ENCODE measurements around the gene TMEM135. TPM values are rescaled to one million over a fixed set of nuclear protein-coding genes. Genes with fewer than 3 reads are reported as not detected.

TMEM135 gene
- total RNA-seq, 5 donors from 2014 or later (not counting 1 experiment from before 2014, with no cell fraction given) = 6.3 to 20.8 (median 12.7) TPM

DNA sequence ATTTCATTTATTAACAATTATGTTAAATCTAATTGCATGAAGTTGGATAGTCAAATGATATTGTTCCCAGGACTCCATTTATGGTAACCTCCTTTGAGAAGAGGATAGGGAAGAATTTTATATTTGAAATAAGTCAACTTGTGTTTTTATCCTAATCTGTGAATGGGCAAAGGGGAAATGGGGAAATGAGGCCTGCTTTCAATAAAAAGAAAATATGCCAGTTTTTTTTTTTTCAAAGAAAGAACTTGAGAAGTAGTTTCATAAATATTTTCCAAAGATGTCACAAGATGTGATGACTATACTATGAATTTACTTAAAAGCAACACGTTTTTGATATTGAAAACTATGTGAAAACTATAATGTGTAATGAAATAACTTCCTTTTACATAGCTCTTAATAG, 201.8 kb downstream of the TMEM135 start:
- Mint-ChIP-seq H3K9me3 (peaks cover 0 to 5% (median 0%) of the 10 kb centered on the region in 3 donors), H3K4me3 (no peak overlapping the region), H3K36me3 (peaks cover 24% of the 10 kb centered on the region), H3K27me3 (no peaks in the 10 kb centered on the region), H3K27ac (no peak overlapping the region), H3K4me1 (peaks cover 0 to 6% (median 0%) of the 10 kb centered on the region in 3 donors)
- H3K27ac ChIP-seq (ENCODE audit: low read length) = no peak overlapping the region
- ChIA-PET CTCF (interaction anchor here in 1 of 2 donors (0.5 kb wide), 2 partner anchors 31 to 77 kb away, joined by 3 read pairs; no protein-coding TSS in a partner anchor), POLR2A (no interaction called here)
- ATAC-seq (replicated peaks in 1 of 4) = no peak
- no CpG with 5 or more reads among the region's 1 CpG for WGBS (ENCODE audit: insufficient coverage)
- no peak overlapping the region for H3K4me3 ChIP-seq (ENCODE audit: control insufficient read depth in 1 of 2, extremely low read depth in 1 of 2, low read length in 1 of 2)
- no peaks in the 10 kb centered on the region for H3K4me1 ChIP-seq (ENCODE audit: control insufficient read depth in 1 of 2, extremely low read depth in 1 of 2, insufficient read depth in 2 of 2, low read length in 2 of 2)
- no peaks in the 10 kb centered on the region for H3K9me3 ChIP-seq
- no peak for DNase-seq
- no peaks in the 10 kb centered on the region for H3K36me3 ChIP-seq (ENCODE audit: control insufficient read depth in 2 of 2, extremely low read depth in 1 of 2, insufficient read depth in 1 of 2, low read length in 1 of 2)
- H3K27me3 ChIP-seq (replicated peaks in 1 of 2; ENCODE audit: control insufficient read depth in 2 of 2, extremely low read depth in 1 of 2, insufficient read depth in 2 of 2, low read length in 1 of 2) = no peaks in the 10 kb centered on the region

DNA sequence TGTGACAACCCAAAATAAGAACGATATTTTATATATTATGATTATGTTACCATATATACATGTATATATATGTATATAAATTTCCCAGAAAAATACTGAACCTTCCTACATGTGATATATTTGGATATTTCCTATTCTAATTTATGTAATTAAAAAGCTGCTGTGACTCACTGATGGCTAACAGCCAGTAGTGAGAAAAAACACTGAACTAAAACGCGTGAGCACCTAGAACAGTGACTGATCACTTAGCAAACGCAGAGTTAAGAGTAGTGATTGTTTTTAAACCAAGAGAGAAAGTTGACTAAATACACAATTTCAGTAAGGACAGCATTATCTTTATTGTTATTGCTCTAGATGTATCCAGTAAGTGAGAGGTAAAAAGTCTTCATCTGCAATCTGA, 213.8 kb downstream of the TMEM135 start:
- Mint-ChIP-seq H3K27ac (no peak overlapping the region), H3K9me3 (peaks cover 0 to under 1% (median 0%) of the 10 kb centered on the region in 3 donors), H3K4me3 (no peak overlapping the region), H3K4me1 (peaks cover 33 to 53% (median 34%) of the 10 kb centered on the region in 3 donors), H3K36me3 (peaks cover 3% of the 10 kb centered on the region), H3K27me3 (no peaks in the 10 kb centered on the region)
- DNase-seq = no peak
- Histone ChIP-seq H3K27me3 (replicated peaks in 1 of 2; ENCODE audit: control insufficient read depth in 2 of 2, extremely low read depth in 1 of 2, insufficient read depth in 2 of 2, low read length in 1 of 2) (no peaks in the 10 kb centered on the region), H3K36me3 (ENCODE audit: control insufficient read depth in 2 of 2, extremely low read depth in 1 of 2, insufficient read depth in 1 of 2, low read length in 1 of 2) (no peaks in the 10 kb centered on the region), H3K4me3 (ENCODE audit: control insufficient read depth in 1 of 2, extremely low read depth in 1 of 2, low read length in 1 of 2) (no peak overlapping the region), H3K4me1 (ENCODE audit: control insufficient read depth in 1 of 2, extremely low read depth in 1 of 2, insufficient read depth in 2 of 2, low read length in 2 of 2) (no peaks in the 10 kb centered on the region), H3K27ac (ENCODE audit: low read length) (no peak overlapping the region), H3K9me3 (no peaks in the 10 kb centered on the region)
- ATAC-seq (replicated peaks in 1 of 4) = no peak
- ChIA-PET CTCF (no interaction called here), POLR2A (no interaction called here)
- no CpG with 5 or more reads among the region's 4 CpGs for WGBS (ENCODE audit: insufficient coverage)

DNA sequence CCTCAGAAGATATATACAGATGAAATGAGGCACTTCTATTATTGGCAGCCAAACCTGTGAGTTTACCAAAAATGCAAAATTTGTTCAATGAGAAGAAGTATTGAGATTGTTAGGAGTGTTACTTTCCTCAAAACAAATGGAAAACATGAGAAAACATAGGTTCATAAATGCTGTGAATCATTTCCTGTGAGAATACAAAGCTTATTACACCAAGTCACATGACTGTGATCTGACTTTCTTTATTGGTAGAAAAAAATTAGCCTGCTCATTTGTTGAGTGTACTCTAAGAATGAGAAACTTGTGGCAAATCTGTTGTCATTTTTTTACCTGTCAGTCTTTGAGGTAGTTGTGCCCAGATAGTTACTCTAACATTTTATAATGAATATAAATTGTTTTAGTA, 215.1 kb downstream of the TMEM135 start:
- no peak for DNase-seq
- Histone ChIP-seq H3K27ac (ENCODE audit: low read length) (no peak overlapping the region), H3K9me3 (no peaks in the 10 kb centered on the region), H3K27me3 (replicated peaks in 1 of 2; ENCODE audit: control insufficient read depth in 2 of 2, extremely low read depth in 1 of 2, insufficient read depth in 2 of 2, low read length in 1 of 2) (no peaks in the 10 kb centered on the region), H3K4me3 (ENCODE audit: control insufficient read depth in 1 of 2, extremely low read depth in 1 of 2, low read length in 1 of 2) (no peak overlapping the region), H3K4me1 (ENCODE audit: control insufficient read depth in 1 of 2, extremely low read depth in 1 of 2, insufficient read depth in 2 of 2, low read length in 2 of 2) (no peaks in the 10 kb centered on the region), H3K36me3 (ENCODE audit: control insufficient read depth in 2 of 2, extremely low read depth in 1 of 2, insufficient read depth in 1 of 2, low read length in 1 of 2) (no peaks in the 10 kb centered on the region)
- no peak overlapping the region for H3K27ac Mint-ChIP-seq
- ATAC-seq (replicated peaks in 1 of 4) = no peak
- CTCF ChIA-PET = interaction anchor here in 1 of 2 donors (0.8 kb wide), 1 partner anchor 38 kb away, joined by 3 read pairs; no protein-coding TSS in a partner anchor
- POLR2A ChIA-PET = no interaction called here
- no peaks in the 10 kb centered on the region for H3K27me3 Mint-ChIP-seq
- H3K36me3 Mint-ChIP-seq = peaks cover 3% of the 10 kb centered on the region
- no peaks in the 10 kb centered on the region for H3K9me3 Mint-ChIP-seq
- peaks cover 31 to 53% (median 32%) of the 10 kb centered on the region in 3 donors for H3K4me1 Mint-ChIP-seq
- no peak overlapping the region for H3K4me3 Mint-ChIP-seq

DNA sequence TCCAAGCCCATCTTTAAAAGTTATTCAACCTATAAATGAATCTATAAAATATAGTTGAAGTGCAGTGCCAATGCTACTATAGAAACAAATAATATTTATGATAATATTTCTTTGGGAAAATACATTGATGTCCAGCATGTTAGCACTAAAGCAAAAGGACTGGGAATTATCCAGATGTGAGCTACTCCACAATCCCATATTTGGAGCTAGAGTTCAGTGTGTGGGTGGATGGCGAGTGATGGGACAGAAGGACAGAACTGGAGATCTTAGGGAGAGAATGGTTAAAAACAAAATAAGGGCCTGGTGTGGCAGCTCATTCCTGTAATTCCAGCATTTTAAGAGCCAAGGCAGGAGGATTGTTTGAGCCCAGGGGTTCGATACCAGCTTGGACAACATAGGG, 216.8 kb downstream of the TMEM135 start:
- ATAC-seq (replicated peaks in 1 of 4) (no peak), DNase-seq (no peak)
- H3K27ac ChIP-seq (ENCODE audit: low read length) = no peak overlapping the region
- CTCF ChIA-PET = interaction anchor here in 1 of 2 donors (0.6 kb wide), 1 partner anchor 8 kb away, joined by 3 read pairs; no protein-coding TSS in a partner anchor
- H3K4me1 ChIP-seq (ENCODE audit: control insufficient read depth in 1 of 2, extremely low read depth in 1 of 2, insufficient read depth in 2 of 2, low read length in 2 of 2) = no peaks in the 10 kb centered on the region
- no peaks in the 10 kb centered on the region for H3K27me3 Mint-ChIP-seq
- H3K9me3 Mint-ChIP-seq = no peaks in the 10 kb centered on the region
- POLR2A ChIA-PET = no interaction called here
- no peaks in the 10 kb centered on the region for H3K36me3 ChIP-seq (ENCODE audit: control insufficient read depth in 2 of 2, extremely low read depth in 1 of 2, insufficient read depth in 1 of 2, low read length in 1 of 2)
- H3K36me3 Mint-ChIP-seq = peaks cover 13% of the 10 kb centered on the region
- peak overlapping the region in 1 of 2 donors; percentile 19 for H3K27ac Mint-ChIP-seq
- H3K4me3 ChIP-seq (ENCODE audit: control insufficient read depth in 1 of 2, extremely low read depth in 1 of 2, low read length in 1 of 2) = no peak overlapping the region
- no peak overlapping the region for H3K4me3 Mint-ChIP-seq
- H3K9me3 ChIP-seq = no peaks in the 10 kb centered on the region
- WGBS (ENCODE audit: insufficient coverage) = no CpG with 5 or more reads among the region's 2 CpGs
- H3K4me1 Mint-ChIP-seq = peaks cover 22 to 41% (median 28%) of the 10 kb centered on the region in 3 donors
- no peaks in the 10 kb centered on the region for H3K27me3 ChIP-seq (replicated peaks in 1 of 2; ENCODE audit: control insufficient read depth in 2 of 2, extremely low read depth in 1 of 2, insufficient read depth in 2 of 2, low read length in 1 of 2)

DNA sequence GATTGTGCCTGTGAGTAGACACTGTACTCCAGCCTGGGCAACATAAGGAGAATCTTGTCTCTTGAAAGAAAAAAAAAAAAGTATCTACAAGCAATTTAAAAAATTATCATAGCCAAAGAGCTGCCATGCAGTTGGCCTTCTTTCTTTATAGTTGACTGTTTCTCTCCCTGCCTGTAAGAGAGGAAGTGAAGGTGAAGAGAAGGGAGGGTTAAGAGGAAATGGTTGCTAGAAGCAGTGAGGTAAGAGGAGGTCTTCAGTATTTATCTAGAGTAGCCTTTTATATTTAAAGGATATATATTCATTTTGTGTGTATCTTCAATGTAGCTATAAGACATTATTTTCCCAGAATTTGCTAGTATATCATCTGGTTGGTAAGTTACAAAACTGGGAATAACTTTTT, 217.9 kb downstream of the TMEM135 start:
- H3K27ac Mint-ChIP-seq = peak overlapping the region in 1 of 2 donors; percentile 16
- ChIA-PET POLR2A (no interaction called here), CTCF (interaction anchor here in 1 of 2 donors (0.7 kb wide), 1 partner anchor 44 kb away, joined by 3 read pairs; no protein-coding TSS in a partner anchor)
- H3K4me3 Mint-ChIP-seq = no peak overlapping the region
- H3K4me1 ChIP-seq (ENCODE audit: control insufficient read depth in 1 of 2, extremely low read depth in 1 of 2, insufficient read depth in 2 of 2, low read length in 2 of 2) = no peaks in the 10 kb centered on the region
- no peaks in the 10 kb centered on the region for H3K9me3 Mint-ChIP-seq
- H3K4me1 Mint-ChIP-seq = peaks cover 21 to 34% (median 26%) of the 10 kb centered on the region in 3 donors
- H3K27ac ChIP-seq (ENCODE audit: low read length) = no peak overlapping the region
- H3K36me3 Mint-ChIP-seq = peaks cover 13% of the 10 kb centered on the region
- no peaks in the 10 kb centered on the region for H3K9me3 ChIP-seq
- no peak for ATAC-seq (replicated peaks in 1 of 4)
- no peak overlapping the region for H3K4me3 ChIP-seq (ENCODE audit: control insufficient read depth in 1 of 2, extremely low read depth in 1 of 2, low read length in 1 of 2)
- H3K36me3 ChIP-seq (ENCODE audit: control insufficient read depth in 2 of 2, extremely low read depth in 1 of 2, insufficient read depth in 1 of 2, low read length in 1 of 2) = no peaks in the 10 kb centered on the region
- H3K27me3 ChIP-seq (replicated peaks in 1 of 2; ENCODE audit: control insufficient read depth in 2 of 2, extremely low read depth in 1 of 2, insufficient read depth in 2 of 2, low read length in 1 of 2) = no peaks in the 10 kb centered on the region
- H3K27me3 Mint-ChIP-seq = no peaks in the 10 kb centered on the region
- DNase-seq = peak in 1 of 35 experiments; percentile 0

DNA sequence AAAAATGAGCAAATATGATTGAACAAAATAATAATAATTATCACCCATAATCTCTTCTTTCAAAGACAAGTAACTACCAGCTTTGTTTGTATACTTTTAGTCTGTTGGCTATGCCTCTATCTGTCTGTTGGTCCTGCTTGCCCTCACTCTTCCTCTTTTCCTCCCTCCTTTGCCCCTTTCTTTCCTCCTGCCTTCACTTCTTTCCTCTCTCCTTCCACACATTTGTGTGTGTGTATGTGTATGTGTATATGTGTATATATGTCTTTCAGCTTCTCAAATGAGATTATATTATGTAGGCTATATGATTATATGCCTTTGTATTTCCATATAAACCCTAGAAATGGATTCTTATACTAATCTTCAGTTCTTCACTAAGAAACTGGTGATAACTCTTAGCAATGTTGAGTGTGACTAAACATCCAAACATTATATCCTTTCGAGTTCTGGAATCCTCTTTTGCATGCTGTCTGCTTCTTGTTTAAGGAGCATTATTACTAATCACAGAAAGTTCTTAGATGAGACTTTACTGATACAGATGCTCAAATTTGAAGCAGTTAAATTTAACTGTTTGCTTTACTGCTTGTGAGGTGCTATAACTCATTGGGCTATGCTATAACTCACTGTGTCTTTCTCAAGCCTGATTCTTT, 219.1 kb downstream of the TMEM135 start:
- no peaks in the 10 kb centered on the region for H3K9me3 ChIP-seq

More for the DNA sequence above, 219.1 kb downstream of the TMEM135 start:
- no peak overlapping the region for H3K27ac Mint-ChIP-seq
- WGBS (ENCODE audit: insufficient coverage) = no CpG with 5 or more reads among the region's 1 CpG
- Histone ChIP-seq H3K36me3 (ENCODE audit: control insufficient read depth in 2 of 2, extremely low read depth in 1 of 2, insufficient read depth in 1 of 2, low read length in 1 of 2) (no peaks in the 10 kb centered on the region), H3K27me3 (replicated peaks in 1 of 2; ENCODE audit: control insufficient read depth in 2 of 2, extremely low read depth in 1 of 2, insufficient read depth in 2 of 2, low read length in 1 of 2) (no peaks in the 10 kb centered on the region), H3K4me3 (ENCODE audit: control insufficient read depth in 1 of 2, extremely low read depth in 1 of 2, low read length in 1 of 2) (no peak overlapping the region), H3K27ac (ENCODE audit: low read length) (no peak overlapping the region), H3K4me1 (ENCODE audit: control insufficient read depth in 1 of 2, extremely low read depth in 1 of 2, insufficient read depth in 2 of 2, low read length in 2 of 2) (no peaks in the 10 kb centered on the region)
- peaks cover 17 to 23% (median 18%) of the 10 kb centered on the region in 3 donors for H3K4me1 Mint-ChIP-seq
- ATAC-seq (replicated peaks in 1 of 4) (no peak), DNase-seq (no peak)
- no peak overlapping the region for H3K4me3 Mint-ChIP-seq
- ChIA-PET CTCF (no interaction called here), POLR2A (no interaction called here)
- H3K36me3 Mint-ChIP-seq = peaks cover 13% of the 10 kb centered on the region
- H3K9me3 Mint-ChIP-seq = no peaks in the 10 kb centered on the region
- no peaks in the 10 kb centered on the region for H3K27me3 Mint-ChIP-seq

Measured in T-cell (primary cell).